ENCODE data around the gene TNIP1.
A peak's percentile ranks its signal among the peaks of the same experiment; 100 is the strongest.

TNIP1 gene

GRCh38 chr5:151062405-151063141 lies 18.3 kb downstream of the TNIP1 start:
- DNase-seq, result no peak

DNA sequence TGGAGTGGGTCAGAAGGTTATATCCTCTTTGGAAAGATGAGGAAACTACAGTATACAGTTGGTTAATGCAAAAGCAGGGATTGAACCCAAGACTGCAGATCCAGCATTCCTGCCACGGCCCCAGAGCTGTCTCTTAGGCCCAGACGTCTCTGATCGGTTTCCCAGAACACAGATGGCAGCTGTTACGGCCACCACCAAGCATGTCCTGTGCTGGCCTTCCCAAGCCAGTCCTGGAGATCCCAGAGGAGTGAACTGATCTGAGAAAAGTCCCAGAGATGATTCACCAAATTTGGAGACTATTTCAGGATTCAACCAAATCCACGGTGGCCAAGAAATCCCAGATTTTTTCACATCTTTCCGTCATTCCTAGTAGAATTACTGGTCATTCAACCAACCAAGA lies 20.1 kb downstream of the TNIP1 start:
- no peak for DNase-seq

DNA sequence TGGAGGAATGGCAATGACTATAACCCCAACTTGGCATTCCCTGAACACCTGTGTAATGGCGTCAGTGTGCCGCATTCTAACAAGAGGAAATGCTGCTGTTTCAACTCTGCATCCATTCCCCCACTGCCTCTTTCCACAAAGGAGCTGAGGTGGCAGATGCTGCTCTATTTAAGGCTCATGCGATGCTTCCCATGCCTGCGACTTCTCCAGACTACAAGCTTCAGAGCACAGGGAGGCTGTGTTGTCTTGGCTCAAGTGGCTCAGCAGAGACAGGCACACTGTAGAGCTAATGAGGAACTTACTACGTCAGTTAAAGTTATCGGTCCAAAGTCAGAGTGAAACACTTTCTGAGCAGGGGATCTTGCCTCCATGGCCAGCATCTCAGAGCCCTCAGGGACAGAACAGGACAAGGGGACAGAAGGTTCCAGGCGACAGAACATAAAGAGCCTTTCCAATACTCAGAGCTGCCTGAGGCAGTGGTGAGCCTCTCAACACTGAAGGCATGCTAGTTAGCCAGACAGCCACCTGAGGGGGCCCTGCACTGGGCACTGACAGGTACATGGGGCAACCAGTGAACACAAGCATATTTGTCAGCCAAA lies 21.8 kb downstream of the TNIP1 start:
- no peak for DNase-seq

GRCh38 chr5:151058301-151058700 lies 22.5 kb downstream of the TNIP1 start:
- no peak for DNase-seq

GRCh38 chr5:151056379-151057325 lies 24.2 kb downstream of the TNIP1 start:
- DNase-seq, result no peak

DNA sequence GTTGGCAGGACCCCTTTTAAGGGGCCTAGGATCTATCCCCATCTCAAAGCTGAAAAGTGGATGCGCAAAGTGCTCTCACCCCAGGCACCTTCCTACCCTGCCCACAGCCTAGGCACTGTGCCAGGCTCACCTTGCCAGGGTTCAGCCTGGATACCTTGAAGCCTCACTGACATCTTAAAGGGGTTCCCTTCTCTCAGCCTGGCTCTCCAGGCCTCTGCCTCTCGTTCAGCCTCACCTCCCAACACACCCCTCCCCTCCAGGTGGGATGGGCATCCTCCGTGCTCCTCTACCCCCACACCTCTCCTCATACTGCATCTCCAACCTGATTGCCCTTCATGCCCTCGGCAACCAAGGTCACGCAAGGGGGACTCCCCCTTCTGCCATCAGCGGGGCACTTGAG lies 25.5 kb downstream of the TNIP1 start:
- DNase-seq, result no peak

GRCh38 chr5:151054709-151055108 lies 26.1 kb downstream of the TNIP1 start:
- no peak for DNase-seq

GRCh38 chr5:151053796-151054462 lies 26.9 kb downstream of the TNIP1 start:
- DNase-seq, result no peak

GRCh38 chr5:151052836-151053235 lies 28.0 kb downstream of the TNIP1 start:
- no peak for DNase-seq

- no peak for DNase-seq
Observed at GRCh38 chr5:151051931-151052608, 28.8 kb downstream of the TNIP1 start.

GRCh38 chr5:151051066-151051930 lies 29.5 kb downstream of the TNIP1 start:
- peak; percentile 57 for DNase-seq

- DNase-seq, result no peak
Observed at GRCh38 chr5:151048526-151048925, 32.3 kb downstream of the TNIP1 start.

DNA sequence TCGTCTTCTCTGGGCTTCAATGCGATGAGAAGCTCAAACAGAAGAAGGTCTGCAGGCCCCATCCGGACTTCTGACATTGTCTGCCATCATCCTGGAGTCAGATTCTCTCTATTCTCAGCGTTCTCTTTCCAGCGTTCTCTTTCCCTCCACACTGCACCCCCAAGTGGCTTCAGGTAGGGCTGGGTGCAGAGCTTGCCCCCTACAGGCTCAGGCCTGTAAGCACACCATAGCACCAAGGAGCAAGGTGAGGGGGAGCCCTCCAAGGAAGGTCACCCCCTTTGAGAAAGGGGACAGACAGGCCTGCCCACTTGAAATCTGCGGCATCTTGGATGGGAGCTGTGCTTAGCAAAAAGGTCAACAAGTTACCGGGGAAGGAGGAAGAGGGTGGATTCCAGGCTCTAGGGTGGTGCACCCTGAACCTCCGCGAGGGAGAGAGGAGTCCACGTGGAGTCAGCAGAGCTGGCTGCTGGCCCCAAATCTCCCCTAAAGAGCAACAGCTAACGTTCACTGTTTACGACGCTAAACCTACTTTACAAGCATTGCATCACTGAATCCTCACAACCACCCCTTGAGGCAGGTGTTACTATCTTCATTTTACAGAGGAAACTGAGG lies 32.9 kb downstream of the TNIP1 start:
- no peak for DNase-seq

- no peak for DNase-seq
Observed at GRCh38 chr5:151042453-151043093, 38.3 kb downstream of the TNIP1 start.

- no peak for DNase-seq
Observed at GRCh38 chr5:151041577-151042268, 39.1 kb downstream of the TNIP1 start.

DNA sequence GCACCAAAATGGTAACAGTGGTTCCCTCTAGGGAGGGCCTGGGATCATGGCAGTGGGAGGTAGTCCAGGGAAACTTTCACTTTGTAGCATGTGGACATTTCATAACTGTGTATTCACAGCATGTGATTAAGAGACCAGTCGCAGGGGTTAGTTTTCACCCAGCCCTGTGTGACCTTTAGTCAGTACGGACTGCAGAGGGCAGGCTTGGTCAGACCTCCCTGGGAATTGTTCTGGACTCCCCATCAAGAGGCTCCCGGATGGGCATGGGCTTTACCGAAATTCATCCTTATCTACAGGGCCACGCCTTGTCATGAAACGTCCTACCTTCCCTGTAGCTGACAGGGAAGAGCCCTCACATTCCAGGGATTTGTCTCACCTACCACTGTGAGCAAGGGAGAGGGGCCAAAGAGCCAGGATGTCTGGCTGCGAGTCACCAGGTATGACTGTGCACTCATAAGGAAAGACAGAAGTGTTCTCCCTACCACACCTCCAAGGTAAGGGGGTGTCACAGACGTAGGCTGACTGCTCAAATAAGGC lies 40.6 kb downstream of the TNIP1 start:
- no peak for DNase-seq

GRCh38 chr5:151039665-151040064 lies 41.2 kb downstream of the TNIP1 start:
- DNase-seq, result no peak

DNA sequence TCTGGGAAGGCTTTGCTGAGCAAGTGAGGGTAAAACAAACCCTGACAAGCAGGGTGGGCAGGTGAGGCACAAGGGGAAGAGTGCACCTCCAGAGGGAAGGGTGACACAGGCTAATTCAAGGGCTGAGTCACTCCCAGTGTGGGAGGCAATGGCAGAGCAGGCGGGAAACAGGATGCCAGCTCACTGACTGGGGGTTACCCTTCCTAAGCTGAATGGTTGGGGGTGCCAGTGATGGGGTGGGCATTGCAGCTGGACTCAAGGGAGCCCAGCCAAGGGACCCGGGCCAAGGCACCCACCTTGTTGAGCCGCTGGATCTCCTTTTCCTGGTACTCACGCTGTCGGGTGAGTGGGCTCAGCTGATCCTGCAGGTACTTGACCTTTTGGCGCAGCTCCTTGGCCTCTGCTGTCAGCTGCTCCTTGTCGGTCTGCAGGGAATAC lies 42.0 kb downstream of the TNIP1 start:
- DNase-seq, result no peak

DNA sequence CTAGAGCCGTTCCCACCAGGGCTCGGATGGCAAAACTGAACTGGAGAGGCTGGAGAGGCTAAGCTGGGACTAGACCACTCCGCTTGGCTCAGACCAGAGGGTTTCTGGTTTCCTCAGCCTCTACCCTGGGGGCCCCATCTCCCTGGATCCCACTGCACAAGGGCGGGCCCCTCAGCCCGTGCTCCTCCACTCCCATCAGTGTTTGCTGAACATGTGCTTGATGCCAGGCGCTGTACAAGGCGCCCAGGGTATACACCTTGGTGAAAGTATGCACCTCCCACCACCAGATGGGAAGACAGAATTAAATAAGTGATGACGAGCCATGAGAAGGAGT lies 42.5 kb downstream of the TNIP1 start:
- no peak for DNase-seq

Measured in NCI-H1694 (cell line).